HepG2 (cell line): ENCODE results near the gene GATAD2B. TPM values are rescaled to one million over a fixed set of nuclear protein-coding genes. Genes with fewer than 3 reads are reported as not detected.

ENCODE experiments used
- BHLHE40 ChIP-seq: IDR thresholded peaks from 2 replicates; pipeline ENCODE4 v1.6.1; 2011; ENCODE audit warnings: low read length, improper control_type of control experiment
- CENPT ChIP-seq: sonication (generic); formaldehyde crosslinking; IDR thresholded peaks from 2 replicates; pipeline ENCODE4 v1.8.0; 2022; ENCODE audit warnings: low read depth, mild to moderate bottlenecking, moderate library complexity, missing genetic modification reagents
- EP300 ChIP-seq, 3 experiments: sonication (generic) in 1 of 3; formaldehyde crosslinking in 1 of 3; IDR thresholded peaks; 2 replicates each; pipeline versions ENCODE4 v1.5.1 to v1.6.1; 2011 to 2020; ENCODE audit warnings: low read depth in 2 of 3, low read length in 2 of 3, borderline replicate concordance in 1 of 3, improper control_type of control experiment in 1 of 3, mild to moderate bottlenecking in 1 of 3, missing genetic modification reagents in 1 of 3, moderate library complexity in 1 of 3
- FOXA3 ChIP-seq: IDR thresholded peaks from 2 replicates; pipeline ENCODE4 v1.6.1; 2016; ENCODE audit warnings: missing genetic modification reagents, missing compliant biosample characterization
- FOXP1 ChIP-seq, 2 experiments: fragments of 450-650 bp in 1 of 2; IDR thresholded peaks; 2 replicates each; pipeline ENCODE4 v1.6.1; 2017 to 2018; ENCODE audit warnings: antibody characterized with exemption in 1 of 2
- NAIF1 ChIP-seq: sonication (generic); formaldehyde crosslinking; IDR thresholded peaks from 2 replicates; pipeline ENCODE4 v1.5.0; 2020; ENCODE audit warnings: mild to moderate bottlenecking, missing genetic modification reagents, borderline replicate concordance
- REXO4 ChIP-seq: sonication (generic); formaldehyde crosslinking; IDR thresholded peaks from 2 replicates; pipeline ENCODE4 v1.8.0; 2022; ENCODE audit warnings: missing genetic modification reagents, mild to moderate bottlenecking, borderline replicate concordance
- THYN1 ChIP-seq: sonication (generic); formaldehyde crosslinking; IDR thresholded peaks from 2 replicates; pipeline ENCODE4 v1.8.1; 2023; ENCODE audit warnings: low read depth, mild to moderate bottlenecking, moderate library complexity, missing genetic modification reagents, borderline replicate concordance
- ZNF331 ChIP-seq: sonication (generic); formaldehyde crosslinking; IDR thresholded peaks from 2 replicates; pipeline ENCODE4 v1.4.0; 2020; ENCODE audit warnings: missing genetic modification reagents
- ZNF446 ChIP-seq: sonication (generic); formaldehyde crosslinking; IDR thresholded peaks from 2 replicates; pipeline ENCODE4 v1.5.0; 2020; ENCODE audit warnings: mild to moderate bottlenecking, missing genetic modification reagents
- ZNF747 ChIP-seq: sonication (generic); formaldehyde crosslinking; IDR thresholded peaks from 2 replicates; pipeline ENCODE4 v1.8.1; 2023; ENCODE audit warnings: missing genetic modification reagents, mild to moderate bottlenecking, borderline replicate concordance
- polyA plus RNA-seq, 8 experiments: library from polyadenylated mRNA; depleted of rRNA in 3 of 8; stranded (reverse) in 7 of 8; unstranded in 1 of 8; fragments of >200 nt; fragmentation: Illumina TruSeq in 4 of 8; extraction: Trizol in 4 of 8; gene quantifications; 2 replicates each; pipeline versions ENCODE4 v1.2.1 to v1.2.3, GENCODE V29; 2011 to 2016; ENCODE audit warnings: low read depth in 4 of 8, missing spikeins in 1 of 8, mixed read lengths in 1 of 8; ENCODE audit not compliant: insufficient read depth in 1 of 8
- total RNA-seq, 5 experiments: library from RNA; depleted of rRNA; stranded (reverse); fragments of >200 nt; fragmentation: Illumina TruSeq; extraction: Trizol; gene quantifications; 2 replicates each; pipeline ENCODE4 v1.2.3, GENCODE V29; 2016; ENCODE audit warnings: low read depth in 1 of 5
- TF ChIP-seq, protein P1 (sequence below): sonication (generic); formaldehyde crosslinking; IDR thresholded peaks from 2 replicates; pipeline ENCODE4 v1.4.0; 2020; ENCODE audit warnings: missing genetic modification reagents
- TF ChIP-seq, protein P2 (sequence below), 2 experiments: sonication (generic) in 1 of 2; formaldehyde crosslinking in 1 of 2; IDR thresholded peaks; 2 replicates each; pipeline versions ENCODE4 v1.4.0 to v1.6.1; 2016 to 2020; ENCODE audit warnings: borderline replicate concordance in 1 of 2, low read depth in 1 of 2, mild to moderate bottlenecking in 1 of 2, missing genetic modification reagents in 1 of 2
- TF ChIP-seq, protein P3 (sequence below): sonication (generic); formaldehyde crosslinking; IDR thresholded peaks from 2 replicates; pipeline ENCODE4 v1.4.0; 2020; ENCODE audit warnings: mild to moderate bottlenecking, missing genetic modification reagents
- TF ChIP-seq, protein P4 (sequence below): sonication (generic); formaldehyde crosslinking; IDR thresholded peaks from 2 replicates; pipeline ENCODE4 v1.8.0; 2022; ENCODE audit warnings: missing genetic modification reagents, mild to moderate bottlenecking, moderate library complexity, borderline replicate concordance
- TF ChIP-seq, protein P5 (sequence below): sonication (generic); formaldehyde crosslinking; IDR thresholded peaks from 2 replicates; pipeline ENCODE4 v1.4.0; 2020; ENCODE audit warnings: missing genetic modification reagents, mild to moderate bottlenecking, borderline replicate concordance

GATAD2B gene
- total and polyA plus RNA-seq, 2 of the 13 experiments (the other 11 are each of a cell fraction or from before 2014, with no cell fraction given): 3.2 to 5.2 TPM

DNA sequence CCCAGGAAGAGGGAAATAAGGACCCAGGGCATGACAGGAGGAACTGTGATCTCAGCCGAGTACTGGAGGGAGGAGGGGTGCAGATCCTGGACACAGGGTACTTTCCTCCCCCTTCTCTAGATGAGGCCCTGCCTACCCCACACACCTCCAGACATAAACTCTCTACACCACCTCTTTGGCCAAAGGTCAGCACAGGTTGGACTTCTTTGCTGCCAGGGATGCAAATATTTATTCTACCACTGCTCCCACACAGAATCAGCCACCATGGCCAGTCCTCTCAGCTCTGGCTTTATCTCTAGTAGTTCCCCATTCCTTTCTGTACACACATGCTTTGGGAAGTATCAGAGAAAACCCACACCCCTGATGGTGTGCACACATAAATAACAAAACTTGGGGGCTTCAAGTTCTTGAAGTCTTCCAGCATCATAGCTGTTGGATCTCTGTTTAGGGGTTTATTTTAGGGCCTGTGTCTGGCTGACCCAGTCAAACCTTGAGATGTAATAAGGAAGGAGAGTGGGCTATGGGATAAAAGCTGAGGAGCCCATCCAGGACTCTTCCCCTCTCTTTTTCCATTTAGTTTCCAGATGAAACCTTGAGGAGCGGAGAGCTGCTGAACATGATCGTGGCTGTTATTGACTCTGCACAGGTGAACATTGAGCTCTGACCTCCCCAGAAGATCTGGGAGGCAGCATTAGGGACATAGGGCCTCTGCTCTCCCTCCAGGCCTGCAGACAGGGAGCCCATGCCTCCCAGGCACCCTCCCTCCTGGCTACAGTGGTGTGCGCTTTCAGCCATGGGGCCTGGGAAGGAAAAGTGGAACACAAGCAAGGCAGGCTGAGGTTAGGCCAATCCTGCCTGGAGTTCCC, 154.2 kb downstream of the GATAD2B start (continued):
- TF ChIP-seq, protein P1, sequence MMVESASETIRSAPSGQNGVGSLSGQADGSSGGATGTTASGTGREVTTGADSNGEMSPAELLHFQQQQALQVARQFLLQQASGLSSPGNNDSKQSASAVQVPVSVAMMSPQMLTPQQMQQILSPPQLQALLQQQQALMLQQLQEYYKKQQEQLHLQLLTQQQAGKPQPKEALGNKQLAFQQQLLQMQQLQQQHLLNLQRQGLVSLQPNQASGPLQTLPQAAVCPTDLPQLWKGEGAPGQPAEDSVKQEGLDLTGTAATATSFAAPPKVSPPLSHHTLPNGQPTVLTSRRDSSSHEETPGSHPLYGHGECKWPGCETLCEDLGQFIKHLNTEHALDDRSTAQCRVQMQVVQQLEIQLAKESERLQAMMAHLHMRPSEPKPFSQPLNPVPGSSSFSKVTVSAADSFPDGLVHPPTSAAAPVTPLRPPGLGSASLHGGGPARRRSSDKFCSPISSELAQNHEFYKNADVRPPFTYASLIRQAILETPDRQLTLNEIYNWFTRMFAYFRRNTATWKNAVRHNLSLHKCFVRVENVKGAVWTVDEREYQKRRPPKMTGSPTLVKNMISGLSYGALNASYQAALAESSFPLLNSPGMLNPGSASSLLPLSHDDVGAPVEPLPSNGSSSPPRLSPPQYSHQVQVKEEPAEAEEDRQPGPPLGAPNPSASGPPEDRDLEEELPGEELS: peak; percentile 79
- no peak for TF ChIP-seq BHLHE40
- TF ChIP-seq ZNF331 (CRISPR knock-in tag): no peak; the same call in 1 of the 2 replicates
- TF ChIP-seq ZNF446: no peak
- TF ChIP-seq REXO4 (CRISPR knock-in tag): no peak
- TF ChIP-seq CENPT (CRISPR knock-in tag): no peak
- TF ChIP-seq, protein P2, sequence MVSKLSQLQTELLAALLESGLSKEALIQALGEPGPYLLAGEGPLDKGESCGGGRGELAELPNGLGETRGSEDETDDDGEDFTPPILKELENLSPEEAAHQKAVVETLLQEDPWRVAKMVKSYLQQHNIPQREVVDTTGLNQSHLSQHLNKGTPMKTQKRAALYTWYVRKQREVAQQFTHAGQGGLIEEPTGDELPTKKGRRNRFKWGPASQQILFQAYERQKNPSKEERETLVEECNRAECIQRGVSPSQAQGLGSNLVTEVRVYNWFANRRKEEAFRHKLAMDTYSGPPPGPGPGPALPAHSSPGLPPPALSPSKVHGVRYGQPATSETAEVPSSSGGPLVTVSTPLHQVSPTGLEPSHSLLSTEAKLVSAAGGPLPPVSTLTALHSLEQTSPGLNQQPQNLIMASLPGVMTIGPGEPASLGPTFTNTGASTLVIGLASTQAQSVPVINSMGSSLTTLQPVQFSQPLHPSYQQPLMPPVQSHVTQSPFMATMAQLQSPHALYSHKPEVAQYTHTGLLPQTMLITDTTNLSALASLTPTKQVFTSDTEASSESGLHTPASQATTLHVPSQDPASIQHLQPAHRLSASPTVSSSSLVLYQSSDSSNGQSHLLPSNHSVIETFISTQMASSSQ (IDR thresholded peaks at IDR 0.05; ENCODE audit: low read depth): no peak
- TF ChIP-seq, protein P2 (CRISPR knock-in tag; IDR thresholded peaks at IDR 0.05; ENCODE audit: borderline replicate concordance): no peak
- TF ChIP-seq EP300 (IDR thresholded peaks at IDR 0.05; ENCODE audit: low read depth in 2 of 2, low read length in 2 of 2): peak in 1 of 2 experiments; percentile 71; a peak in 2 of 4 replicates
- TF ChIP-seq EP300 (CRISPR knock-in tag; IDR thresholded peaks at IDR 0.05; ENCODE audit: borderline replicate concordance): 0 out of 2 replicates have a peak, but pooled peaks have one; percentile 13
- TF ChIP-seq ZNF747: no peak
- no peak for TF ChIP-seq THYN1 (CRISPR knock-in tag)
- peak; percentile 42 for TF ChIP-seq FOXA3 (CRISPR knock-in tag)
- no peak for TF ChIP-seq NAIF1 (CRISPR knock-in tag)
- TF ChIP-seq, protein P3, sequence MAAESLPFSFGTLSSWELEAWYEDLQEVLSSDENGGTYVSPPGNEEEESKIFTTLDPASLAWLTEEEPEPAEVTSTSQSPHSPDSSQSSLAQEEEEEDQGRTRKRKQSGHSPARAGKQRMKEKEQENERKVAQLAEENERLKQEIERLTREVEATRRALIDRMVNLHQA: no peak
- TF ChIP-seq, protein P4, sequence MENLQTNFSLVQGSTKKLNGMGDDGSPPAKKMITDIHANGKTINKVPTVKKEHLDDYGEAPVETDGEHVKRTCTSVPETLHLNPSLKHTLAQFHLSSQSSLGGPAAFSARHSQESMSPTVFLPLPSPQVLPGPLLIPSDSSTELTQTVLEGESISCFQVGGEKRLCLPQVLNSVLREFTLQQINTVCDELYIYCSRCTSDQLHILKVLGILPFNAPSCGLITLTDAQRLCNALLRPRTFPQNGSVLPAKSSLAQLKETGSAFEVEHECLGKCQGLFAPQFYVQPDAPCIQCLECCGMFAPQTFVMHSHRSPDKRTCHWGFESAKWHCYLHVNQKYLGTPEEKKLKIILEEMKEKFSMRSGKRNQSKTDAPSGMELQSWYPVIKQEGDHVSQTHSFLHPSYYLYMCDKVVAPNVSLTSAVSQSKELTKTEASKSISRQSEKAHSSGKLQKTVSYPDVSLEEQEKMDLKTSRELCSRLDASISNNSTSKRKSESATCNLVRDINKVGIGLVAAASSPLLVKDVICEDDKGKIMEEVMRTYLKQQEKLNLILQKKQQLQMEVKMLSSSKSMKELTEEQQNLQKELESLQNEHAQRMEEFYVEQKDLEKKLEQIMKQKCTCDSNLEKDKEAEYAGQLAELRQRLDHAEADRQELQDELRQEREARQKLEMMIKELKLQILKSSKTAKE: no peak
- TF ChIP-seq FOXP1 (IDR thresholded peaks at IDR 0.05): no peak
- TF ChIP-seq FOXP1 (CRISPR knock-in tag; IDR thresholded peaks at IDR 0.05): peak; percentile 31; the same call in 1 of the 2 replicates
- TF ChIP-seq, protein P5, sequence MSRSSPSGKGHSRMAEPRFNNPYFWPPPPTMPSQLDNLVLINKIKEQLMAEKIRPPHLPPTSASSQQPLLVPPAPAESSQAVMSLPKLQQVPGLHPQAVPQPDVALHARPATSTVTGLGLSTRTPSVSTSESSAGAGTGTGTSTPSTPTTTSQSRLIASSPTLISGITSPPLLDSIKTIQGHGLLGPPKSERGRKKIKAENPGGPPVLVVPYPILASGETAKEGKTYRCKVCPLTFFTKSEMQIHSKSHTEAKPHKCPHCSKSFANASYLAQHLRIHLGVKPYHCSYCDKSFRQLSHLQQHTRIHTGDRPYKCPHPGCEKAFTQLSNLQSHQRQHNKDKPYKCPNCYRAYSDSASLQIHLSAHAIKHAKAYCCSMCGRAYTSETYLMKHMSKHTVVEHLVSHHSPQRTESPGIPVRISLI (CRISPR knock-in tag): no peak
